Ectodermal cell (in vitro differentiated cells): ENCODE data around the gene DAB1.
A peak's percentile ranks its signal among the peaks of the same experiment; 100 is the strongest.
"Not testable (repeated sequence)": the region's sequence is repeated elsewhere in the genome, so short reads cannot be mapped to it uniquely, and the experiment has no call there.

Experiments
- H3K27ac ChIP-seq: 2 replicates; pipeline ENCODE4 v1.7.0; 2013; ENCODE audit warnings: mild to moderate bottlenecking, low read depth, low read length; ENCODE audit not compliant: insufficient read depth, poor library complexity, severe bottlenecking
- H3K27me3 ChIP-seq: 2 replicates; pipeline ENCODE4 v1.7.0; 2013; ENCODE audit warnings: mild to moderate bottlenecking, low read length; ENCODE audit not compliant: insufficient read depth, control insufficient read depth, poor library complexity, severe bottlenecking
- H3K36me3 ChIP-seq: one replicate; pipeline ENCODE4 v1.7.0; 2013; ENCODE audit warnings: low read length; ENCODE audit not compliant: control insufficient read depth, insufficient read depth
- H3K4me1 ChIP-seq: one replicate; pipeline ENCODE4 v1.7.0; 2013; ENCODE audit warnings: low read length; ENCODE audit not compliant: control insufficient read depth, insufficient read depth
- H3K4me3 ChIP-seq: 2 replicates; pipeline ENCODE4 v1.7.0; 2013; ENCODE audit warnings: low read depth, low read length, control low read depth; ENCODE audit not compliant: insufficient read depth
- H3K9me3 ChIP-seq: 2 replicates; pipeline ENCODE4 v1.7.0; 2013; ENCODE audit warnings: mild to moderate bottlenecking, low read length, moderate library complexity; ENCODE audit not compliant: control insufficient read depth
- WGBS, 2 experiments: methylation state at CpG; one replicate each; pipeline ENCODE4 v1.1.7; 2013; ENCODE audit warnings: missing lambda C conversion rate in 2 of 2; 5-methylcytosine and 5-hydroxymethylcytosine counted together

The DAB1 gene

GRCh38 chr1:57222307-57222706 lies 201.6 kb downstream of the DAB1 start:
- Histone ChIP-seq H3K4me3 (no peak overlapping the region), H3K9me3 (no peaks in the 10 kb centered on the region), H3K4me1 (peaks cover 5% of the 10 kb centered on the region), H3K27me3 (no peaks in the 10 kb centered on the region), H3K27ac (no peak overlapping the region), H3K36me3 (no peaks in the 10 kb centered on the region)

- not testable (repeated sequence) for H3K27ac ChIP-seq, H3K27me3 ChIP-seq, H3K4me1 ChIP-seq, H3K9me3 ChIP-seq, H3K36me3 ChIP-seq, H3K4me3 ChIP-seq
- no CpG with 5 or more reads among the region's 2 CpGs for WGBS, 2 experiments
Observed at GRCh38 chr1:57220905-57221304, 203.0 kb downstream of the DAB1 start.

- 80 to 85% methylated on average over 5 of the region's 6 CpGs for WGBS, 2 experiments
- peaks cover 15% of the 10 kb centered on the region for H3K4me1 ChIP-seq
- H3K36me3 ChIP-seq = no peaks in the 10 kb centered on the region
- no peaks in the 10 kb centered on the region for H3K9me3 ChIP-seq
- no peak overlapping the region for H3K4me3 ChIP-seq
- no peaks in the 10 kb centered on the region for H3K27me3 ChIP-seq
- H3K27ac ChIP-seq = no peak overlapping the region
Observed at GRCh38 chr1:57218487-57219079, 205.3 kb downstream of the DAB1 start.

- no peaks in the 10 kb centered on the region for H3K9me3 ChIP-seq
- no peaks in the 10 kb centered on the region for H3K27me3 ChIP-seq
- WGBS, 2 experiments = 94 to 97% methylated on average over 7 of the region's 7 CpGs
- no peak overlapping the region for H3K27ac ChIP-seq
- H3K4me1 ChIP-seq = peaks cover 15% of the 10 kb centered on the region
- H3K36me3 ChIP-seq = no peaks in the 10 kb centered on the region
- H3K4me3 ChIP-seq = no peak overlapping the region
Observed at GRCh38 chr1:57217905-57218304, 206.0 kb downstream of the DAB1 start.

GRCh38 chr1:57214951-57215575 lies 208.8 kb downstream of the DAB1 start:
- no peak overlapping the region for H3K4me3 ChIP-seq

GRCh38 chr1:57210881-57211280 lies 213.0 kb downstream of the DAB1 start:
- no peaks in the 10 kb centered on the region for H3K9me3 ChIP-seq
- 92 to 95% methylated on average over 2 of the region's 2 CpGs for WGBS, 2 experiments

More at GRCh38 chr1:57214951-57215575, 208.8 kb downstream of the DAB1 start:
- Histone ChIP-seq H3K27me3 (no peaks in the 10 kb centered on the region), H3K4me1 (peaks cover 15% of the 10 kb centered on the region), H3K27ac (peak overlapping the region; percentile 64), H3K9me3 (no peaks in the 10 kb centered on the region), H3K36me3 (no peaks in the 10 kb centered on the region)
- 73 to 80% methylated on average over 5 of the region's 5 CpGs for WGBS, 2 experiments

GRCh38 chr1:57209495-57209894 lies 214.4 kb downstream of the DAB1 start:
- WGBS, 2 experiments = 90 to 97% methylated on average over 1 of the region's 1 CpG
- Histone ChIP-seq H3K36me3 (no peaks in the 10 kb centered on the region), H3K27me3 (no peaks in the 10 kb centered on the region), H3K4me1 (peaks cover 22% of the 10 kb centered on the region), H3K4me3 (no peak overlapping the region), H3K27ac (no peak overlapping the region), H3K9me3 (no peaks in the 10 kb centered on the region)

More at GRCh38 chr1:57210881-57211280, 213.0 kb downstream of the DAB1 start:
- Histone ChIP-seq H3K4me3 (no peak overlapping the region), H3K27ac (no peak overlapping the region), H3K4me1 (peaks cover 16% of the 10 kb centered on the region), H3K36me3 (no peaks in the 10 kb centered on the region), H3K27me3 (no peaks in the 10 kb centered on the region)

GRCh38 chr1:57208741-57209302 lies 215.0 kb downstream of the DAB1 start:
- Histone ChIP-seq H3K36me3 (no peaks in the 10 kb centered on the region), H3K9me3 (no peaks in the 10 kb centered on the region), H3K4me3 (no peak overlapping the region), H3K27me3 (no peaks in the 10 kb centered on the region), H3K27ac (no peak overlapping the region), H3K4me1 (peaks cover 23% of the 10 kb centered on the region)
- WGBS, 2 experiments = 93 to 99% methylated on average over 1 of the region's 1 CpG

- H3K4me3 ChIP-seq = no peak overlapping the region
Observed at GRCh38 chr1:57206038-57206437, 217.8 kb downstream of the DAB1 start.

GRCh38 chr1:57204942-57205787 lies 218.7 kb downstream of the DAB1 start:
- Histone ChIP-seq H3K27ac (peak overlapping the region; percentile 79), H3K36me3 (no peaks in the 10 kb centered on the region), H3K27me3 (no peaks in the 10 kb centered on the region), H3K4me3 (no peak overlapping the region), H3K4me1 (peaks cover 23% of the 10 kb centered on the region), H3K9me3 (no peaks in the 10 kb centered on the region)
- WGBS, 2 experiments = 45 to 58% methylated on average over 5 of the region's 5 CpGs

More at GRCh38 chr1:57206038-57206437, 217.8 kb downstream of the DAB1 start:
- Histone ChIP-seq H3K27me3 (no peaks in the 10 kb centered on the region), H3K4me1 (peaks cover 23% of the 10 kb centered on the region), H3K9me3 (no peaks in the 10 kb centered on the region), H3K27ac (no peak overlapping the region), H3K36me3 (no peaks in the 10 kb centered on the region)
